Natural killer cell (primary cell): Measurements from ENCODE around the gene SIGLEC6. TPM values are rescaled to one million over a fixed set of nuclear protein-coding genes. Genes with fewer than 3 reads are reported as not detected.

ENCODE experiments used
- ATAC-seq, 3 donors: fragments of 150-1000 bp in 2 of 3; fragments of 200-7000 bp in 1 of 3; cut with Tn5 transposase; 1 replicate in 1 of 3; 2 replicates in 2 of 3; pipeline ENCODE4 v1.10.0; 2021; ENCODE audit warnings: mild to moderate bottlenecking in 2 of 3, moderate library complexity in 2 of 3
- DNase-seq, 2 donors: peaks; one replicate each; pipeline versions ENCODE4 v3.0.0 to v3.0.0-alpha.2; 2013 to 2021; ENCODE audit warnings: mixed read lengths in 1 of 2
- H3K27ac ChIP-seq: one replicate; pipeline ENCODE4 v1.5.1; 2013; ENCODE audit warnings: mild to moderate bottlenecking, low read length
- H3K27me3 ChIP-seq: one replicate; pipeline ENCODE4 v1.6.1; 2013; ENCODE audit warnings: low read length; ENCODE audit not compliant: control insufficient read depth, insufficient read depth
- H3K36me3 ChIP-seq: one replicate; pipeline ENCODE4 v1.6.1; 2013; ENCODE audit warnings: low read length; ENCODE audit not compliant: control insufficient read depth, insufficient read depth
- H3K4me1 ChIP-seq: one replicate; pipeline ENCODE4 v1.6.1; 2013; ENCODE audit warnings: low read length; ENCODE audit not compliant: control insufficient read depth, insufficient read depth
- H3K4me3 ChIP-seq: one replicate; pipeline ENCODE4 v1.5.1; 2013; ENCODE audit warnings: low read length
- H3K9me3 ChIP-seq: one replicate; pipeline ENCODE4 v1.6.1; 2013; ENCODE audit warnings: low read length; ENCODE audit not compliant: control insufficient read depth, insufficient read depth
- H3K27ac Mint-ChIP-seq, 2 donors: one replicate each; pipeline ENCODE4 v1.8.0; 2022; ENCODE audit warnings: mild to moderate bottlenecking in 2 of 2, mixed read lengths in 2 of 2, moderate library complexity in 1 of 2
- H3K27me3 Mint-ChIP-seq, 2 donors: one replicate each; pipeline ENCODE4 v1.8.0; 2022; ENCODE audit warnings: low read depth in 2 of 2, mixed read lengths in 2 of 2
- H3K36me3 Mint-ChIP-seq: one replicate; pipeline ENCODE4 v1.8.0; 2022; ENCODE audit warnings: mixed read lengths
- H3K4me1 Mint-ChIP-seq, 2 donors: one replicate each; pipeline ENCODE4 v1.8.0; 2022; ENCODE audit warnings: mixed read lengths in 2 of 2
- H3K4me3 Mint-ChIP-seq: one replicate; pipeline ENCODE4 v1.8.0; 2022; ENCODE audit warnings: mild to moderate bottlenecking, moderate library complexity, mixed read lengths
- H3K9me3 Mint-ChIP-seq, 2 donors: one replicate each; pipeline ENCODE4 v1.8.0; 2022; ENCODE audit warnings: mixed read lengths in 2 of 2
- CTCF ChIP-seq: fragments of 200-600 bp; IDR thresholded peaks from one replicate; pipeline ENCODE4 v1.8.0; 2022; ENCODE audit warnings: antibody characterized with exemption
- whole genome bisulfite sequencing: methylation state at CpG from one replicate; pipeline ENCODE4 v1.1.7; 2013; ENCODE audit warnings: missing lambda C conversion rate; ENCODE audit not compliant: insufficient coverage; 5-methylcytosine and 5-hydroxymethylcytosine counted together
- intact Hi-C: fragments of 100-400 bp; cut with micrococcal nuclease; formaldehyde crosslinking; loops from one replicate; pipeline ENCODE4 v1.14.2; 2022
- total RNA-seq, 4 donors: library from RNA; stranded (reverse); fragments of 120-200 nt in 1 of 4; gene quantifications; one replicate each; pipeline versions ENCODE4 v1.2.3 to v1.2.4, GENCODE V29; 2013 to 2022

SIGLEC6 gene
- total RNA-seq, 3 donors from 2014 or later (not counting 1 experiment from before 2014, with no cell fraction given): 0.25 to 2.4 (median 0.59) TPM

- Histone ChIP-seq H3K9me3 (no peaks in the 10 kb centered on the region), H3K36me3 (no peaks in the 10 kb centered on the region), H3K4me3 (no peak overlapping the region), H3K4me1 (peaks cover 7% of the 10 kb centered on the region), H3K27ac (no peak overlapping the region), H3K27me3 (peaks cover 4% of the 10 kb centered on the region)
- Mint-ChIP-seq H3K27me3 (peaks cover 17 to 40% of the 10 kb centered on the region in 2 donors), H3K36me3 (no peaks in the 10 kb centered on the region), H3K4me1 (peaks cover 4 to 12% of the 10 kb centered on the region in 2 donors), H3K27ac (no peak overlapping the region), H3K4me3 (no peak overlapping the region), H3K9me3 (no peaks in the 10 kb centered on the region)
- TF ChIP-seq CTCF: no peak
- intact Hi-C loops: no loop called here
- no peak for DNase-seq
- ATAC-seq: no peak
- WGBS: 56% methylated on average over 4 of the region's 4 CpGs
These were observed 63.5 kb downstream of the SIGLEC6 start for GRCh38 chr19:51467864-51468544.

Other genes starting within 250 kb of the SIGLEC6 start
- gene IGLON5, start 220.0 kb downstream of the SIGLEC6 start, total RNA-seq: not detected
- under 1 TPM in 2 of 3 donors, not detected in 1; 0.52 to 0.68 TPM for gene VSIG10L, start 189.5 kb downstream of the SIGLEC6 start, total RNA-seq
- 10 to 100 TPM; 44.9 to 60.1 (median 55.0) TPM for gene ETFB, start 165.3 kb downstream of the SIGLEC6 start, total RNA-seq
- 10 to 100 TPM; 72.8 to 83.2 (median 75.3) TPM for gene CLDND2, start 162.7 kb downstream of the SIGLEC6 start, total RNA-seq
- gene NKG7, start 159.0 kb downstream of the SIGLEC6 start, total RNA-seq: 1,000 to 10,000 TPM; 2,907 to 3,894 (median 3,151) TPM
- 10 to 100 TPM in 1 of 3 donors, 1 to 10 TPM in 2; 5.9 to 10.3 (median 8.5) TPM for gene LIM2, start 143.7 kb downstream of the SIGLEC6 start, total RNA-seq
- 1 to 10 TPM; 1.4 to 3.6 (median 1.7) TPM for gene C19orf84, start 141.1 kb downstream of the SIGLEC6 start, total RNA-seq
- 10 to 100 TPM in 1 of 3 donors, 1 to 10 TPM in 2; 1.7 to 28.9 (median 6.6) TPM for gene SIGLEC10, start 114.0 kb downstream of the SIGLEC6 start, total RNA-seq
- not detected for gene SIGLEC8, start 73.2 kb downstream of the SIGLEC6 start, total RNA-seq
- not detected for gene CEACAM18, start 53.1 kb downstream of the SIGLEC6 start, total RNA-seq
- gene SIGLEC12, start 29.9 kb downstream of the SIGLEC6 start, total RNA-seq: under 1 TPM in 2 of 3 donors, not detected in 1; 0.50 to 0.57 TPM
- gene ZNF175, start 39.6 kb upstream of the SIGLEC6 start, total RNA-seq: 1 to 10 TPM; 3.4 to 4.8 (median 4.0) TPM
- 1 to 10 TPM in 1 of 3 donors, under 1 TPM in 2; 0.54 to 1.0 (median 0.90) TPM for gene SIGLEC5, start 98.7 kb upstream of the SIGLEC6 start, total RNA-seq
- gene SIGLEC14, start 115.2 kb upstream of the SIGLEC6 start, total RNA-seq: 1 to 10 TPM; 2.7 to 4.9 (median 2.9) TPM
- 1 to 10 TPM; 2.2 to 9.4 (median 3.7) TPM for gene SPACA6, start 161.7 kb upstream of the SIGLEC6 start, total RNA-seq
- gene HAS1, start 192.3 kb upstream of the SIGLEC6 start, total RNA-seq: not detected
- 10 to 100 TPM in 1 of 3 donors, 1 to 10 TPM in 2; 3.4 to 20.2 (median 6.4) TPM for gene FPR1, start 220.2 kb upstream of the SIGLEC6 start, total RNA-seq
- gene FPR2, start 229.5 kb upstream of the SIGLEC6 start, total RNA-seq: 1 to 10 TPM in 1 of 3 donors, under 1 TPM in 2; 0.28 to 2.1 (median 0.59) TPM